Skeletal muscle tissue (tissue), 4 donors: ENCODE results near the gene CEND1. TPM values are rescaled to one million over a fixed set of nuclear protein-coding genes. Genes with fewer than 3 reads are reported as not detected.

Experiments
- H3K27ac ChIP-seq: one replicate; pipeline ENCODE4 v1.7.0; 2013; ENCODE audit warnings: mild to moderate bottlenecking, low read depth, low read length, inconsistent platforms
- H3K27me3 ChIP-seq, 3 donors: one replicate each; pipeline ENCODE4 v1.7.0; 2013; ENCODE audit warnings: low read length in 3 of 3; ENCODE audit not compliant: control insufficient read depth in 3 of 3, insufficient read depth in 3 of 3
- H3K36me3 ChIP-seq, 3 donors: one replicate each; pipeline ENCODE4 v1.7.0; 2013; ENCODE audit warnings: low read length in 3 of 3; ENCODE audit not compliant: control insufficient read depth in 3 of 3, insufficient read depth in 3 of 3
- H3K4me1 ChIP-seq, 3 donors: one replicate each; pipeline ENCODE4 v1.7.0; 2013; ENCODE audit warnings: low read length in 3 of 3, mild to moderate bottlenecking in 3 of 3; ENCODE audit not compliant: control insufficient read depth in 3 of 3, insufficient read depth in 3 of 3
- H3K4me3 ChIP-seq, 3 donors: one replicate each; pipeline ENCODE4 v1.7.0; 2013; ENCODE audit warnings: low read length in 3 of 3
- H3K9ac ChIP-seq, 3 donors: one replicate each; pipeline ENCODE4 v1.7.0; 2013; ENCODE audit warnings: low read length in 3 of 3, mild to moderate bottlenecking in 3 of 3, moderate library complexity in 2 of 3, low read depth in 1 of 3
- H3K9me3 ChIP-seq, 3 donors: one replicate each; pipeline ENCODE4 v1.7.0; 2013; ENCODE audit warnings: low read length in 3 of 3; ENCODE audit not compliant: control insufficient read depth in 3 of 3
- total RNA-seq: library from RNA; depleted of rRNA; stranded (reverse); fragments of >200 nt; gene quantifications from one replicate; pipeline ENCODE4 v1.2.3, GENCODE V29; 2014
- donor health status: Osteomylitis.

The CEND1 gene
- total RNA-seq, 1 donor from 2014 or later, result not detected

- peaks cover 9 to 38% (median 17%) of the 10 kb centered on the region in 3 donors for H3K36me3 ChIP-seq
- H3K4me1 ChIP-seq, result peaks cover 17 to 24% (median 19%) of the 10 kb centered on the region in 3 donors
- H3K4me3 ChIP-seq, result no peak overlapping the region
- H3K27ac ChIP-seq, result no peak overlapping the region
- H3K9ac ChIP-seq, result no peak overlapping the region
- H3K27me3 ChIP-seq, result no peaks in the 10 kb centered on the region
- H3K9me3 ChIP-seq, result no peaks in the 10 kb centered on the region
These were observed 13.5 kb upstream of the CEND1 start for GRCh38 chr11:803467-803742.

- Histone ChIP-seq H3K27ac (no peak overlapping the region), H3K4me1 (peaks cover 16 to 24% (median 19%) of the 10 kb centered on the region in 3 donors), H3K4me3 (no peak overlapping the region), H3K9me3 (no peaks in the 10 kb centered on the region), H3K36me3 (peaks cover 9 to 38% (median 17%) of the 10 kb centered on the region in 3 donors), H3K27me3 (no peaks in the 10 kb centered on the region), H3K9ac (no peak overlapping the region)
These were observed 13.0 kb upstream of the CEND1 start for GRCh38 chr11:802693-803466.

DNA sequence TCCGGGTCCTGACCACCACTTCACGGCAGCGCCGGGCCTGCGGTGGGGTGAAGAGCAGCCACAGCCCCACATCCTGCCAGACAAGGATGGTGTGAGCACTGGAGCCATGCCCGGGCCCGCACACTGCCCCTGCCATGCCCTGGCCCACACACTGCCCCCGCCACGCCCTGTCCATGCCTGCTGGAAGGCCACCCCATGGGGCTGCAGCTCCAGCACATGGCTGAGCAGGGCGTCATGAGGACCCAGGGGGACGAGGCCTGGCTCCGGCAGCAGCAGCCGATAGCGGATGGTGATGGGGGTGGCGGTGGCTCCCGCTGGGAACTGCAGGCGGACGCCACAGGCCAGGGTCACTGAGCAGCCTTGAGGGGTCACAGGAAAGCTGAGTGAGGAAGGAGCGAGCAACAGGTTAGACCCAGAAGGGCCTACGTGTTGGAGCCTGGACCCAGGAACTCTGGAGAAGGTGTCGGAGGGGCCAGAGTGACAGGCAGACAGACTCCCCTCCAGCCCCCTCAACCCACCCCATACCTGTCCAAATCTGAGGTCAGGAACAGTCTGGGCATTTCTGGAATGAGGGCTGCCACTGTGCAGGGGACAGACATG, 12.2 kb upstream of the CEND1 start:
- Histone ChIP-seq H3K4me3 (no peak overlapping the region), H3K9ac (no peak overlapping the region), H3K27me3 (peaks cover 0 to 2% (median 0%) of the 10 kb centered on the region in 3 donors), H3K27ac (no peak overlapping the region), H3K4me1 (peaks cover 22 to 32% (median 26%) of the 10 kb centered on the region in 3 donors), H3K9me3 (no peaks in the 10 kb centered on the region), H3K36me3 (peaks cover 9 to 38% (median 17%) of the 10 kb centered on the region in 3 donors)

DNA sequence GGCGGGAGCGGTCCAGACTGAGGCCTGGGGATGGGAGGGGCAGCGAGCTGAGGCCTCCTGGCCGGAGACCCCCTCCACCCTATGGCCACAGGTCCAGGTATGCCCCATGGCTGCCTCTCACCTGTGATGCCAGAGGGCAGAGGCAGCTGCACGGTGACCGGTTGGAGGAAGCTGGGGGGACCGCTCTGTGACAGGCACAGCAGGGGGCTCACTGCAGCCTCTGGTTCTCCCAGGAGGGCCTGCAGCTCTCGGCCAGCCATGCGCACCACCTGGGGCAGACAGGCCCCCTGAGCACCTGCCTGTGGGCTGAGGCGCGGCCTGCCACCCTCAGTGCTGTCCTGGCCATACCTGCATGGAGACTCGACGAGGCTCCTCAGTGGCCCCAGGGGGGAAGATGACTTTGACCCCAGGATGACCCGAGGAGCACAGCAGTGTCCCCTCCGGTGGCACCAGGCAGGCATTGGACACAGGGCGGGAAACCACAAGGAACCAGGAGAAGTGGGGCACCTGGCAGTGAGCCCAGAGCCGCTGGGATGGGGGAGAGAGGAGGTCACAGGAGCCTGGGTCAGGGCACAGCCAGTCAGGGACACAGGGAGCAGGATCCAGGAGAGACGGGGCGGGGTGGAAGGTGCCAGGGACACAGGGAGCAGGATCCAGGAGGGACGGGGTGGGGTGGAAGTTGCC, 11.3 kb upstream of the CEND1 start:
- Histone ChIP-seq H3K4me3 (no peak overlapping the region), H3K27me3 (peaks cover 0 to 10% (median 0%) of the 10 kb centered on the region in 3 donors), H3K27ac (no peak overlapping the region), H3K36me3 (peaks cover 9 to 38% (median 17%) of the 10 kb centered on the region in 3 donors), H3K9ac (no peak overlapping the region), H3K9me3 (no peaks in the 10 kb centered on the region), H3K4me1 (peaks cover 30 to 40% (median 35%) of the 10 kb centered on the region in 3 donors)

- no peak overlapping the region for H3K9ac ChIP-seq
- H3K4me1 ChIP-seq, result peaks cover 33 to 45% (median 39%) of the 10 kb centered on the region in 3 donors
- H3K9me3 ChIP-seq, result no peaks in the 10 kb centered on the region
- H3K4me3 ChIP-seq, result no peak overlapping the region
- H3K36me3 ChIP-seq, result peaks cover 9 to 38% (median 17%) of the 10 kb centered on the region in 3 donors
- H3K27me3 ChIP-seq, result peaks cover 0 to 14% (median 4%) of the 10 kb centered on the region in 3 donors
- H3K27ac ChIP-seq, result no peak overlapping the region
These were observed 10.6 kb upstream of the CEND1 start for GRCh38 chr11:800473-800872.

DNA sequence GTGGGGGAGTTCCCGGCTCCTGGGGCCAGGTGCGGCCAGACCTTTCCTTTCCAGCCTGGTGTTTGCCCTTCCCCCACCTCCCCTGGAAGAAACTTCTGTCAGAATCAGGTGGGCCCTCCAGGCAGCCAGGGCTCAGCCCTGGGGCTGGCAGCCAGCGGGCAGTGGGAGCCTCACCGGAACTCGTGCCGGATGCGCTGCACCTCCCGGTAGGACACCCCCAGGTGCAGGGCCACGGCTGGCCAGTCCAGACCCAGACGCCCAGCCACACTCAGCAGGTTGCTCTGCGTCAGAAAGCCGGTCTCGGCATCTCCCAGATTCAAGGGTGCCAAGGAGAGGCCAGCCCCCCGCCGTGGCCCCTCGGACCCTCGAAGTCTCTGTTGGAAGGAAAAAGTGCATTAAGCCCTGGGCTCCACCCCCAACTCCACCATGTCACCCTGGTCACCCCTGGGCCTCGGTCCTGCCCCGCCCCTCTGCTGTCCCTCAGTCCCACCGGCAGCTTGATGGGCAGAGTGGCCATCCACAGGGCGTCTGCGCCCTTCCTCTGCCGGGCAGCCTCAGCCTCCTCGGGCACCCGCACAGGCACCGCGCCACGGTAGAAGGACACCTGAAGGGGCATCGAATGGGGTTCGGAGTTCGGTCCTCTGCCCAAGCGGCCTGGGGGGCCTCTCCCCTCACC, 9.9 kb upstream of the CEND1 start:
- Histone ChIP-seq H3K4me3 (no peak overlapping the region), H3K4me1 (peaks cover 34 to 49% (median 42%) of the 10 kb centered on the region in 3 donors)

DNA sequence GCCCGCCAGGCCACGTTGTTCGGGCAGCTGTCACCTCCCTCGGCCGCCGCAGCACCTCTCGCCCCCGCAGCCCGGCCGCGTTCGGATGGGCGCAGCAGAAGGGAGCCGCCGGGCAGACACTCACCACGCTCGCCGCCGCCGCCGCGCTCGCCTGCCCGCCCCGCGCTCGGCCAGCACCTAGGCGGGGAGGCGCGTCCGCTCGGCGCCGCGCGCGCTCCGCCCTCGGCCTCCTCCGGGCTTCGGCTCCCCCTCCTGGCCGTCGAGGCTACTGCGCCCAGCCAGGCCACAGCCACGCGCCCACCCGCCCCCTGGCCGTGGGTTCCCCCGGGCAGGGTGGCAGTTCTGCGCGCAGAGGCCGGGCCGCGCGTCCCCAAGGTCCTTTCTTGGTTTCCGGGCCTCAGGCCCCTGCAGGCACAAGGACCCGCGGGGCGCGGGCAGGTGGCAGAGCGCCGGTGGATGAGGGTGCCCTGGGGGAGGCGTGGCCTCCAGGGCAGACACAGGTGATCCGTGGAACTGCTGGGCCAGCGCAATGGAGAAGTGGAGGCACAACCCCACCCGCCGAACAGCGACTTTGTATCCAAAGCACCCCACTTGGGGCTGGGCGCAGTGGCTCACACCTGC, 8.3 kb upstream of the CEND1 start, which contains the start of gene SLC25A22:
Gene SLC25A22 (minus strand): TSS at position 189 of the 621 bp plus-strand sequence. CDS start 3,275 bp downstream, outside the sequence.
- peak within 1 kb of the TSS; percentile 54 for H3K27ac ChIP-seq
- peak within 1 kb of the TSS in 2 of 3 donors; percentile 69 for H3K9ac ChIP-seq
- peaks cover 22 to 48% (median 33%) of the 10 kb centered on the region in 3 donors for H3K4me1 ChIP-seq
- peaks cover 3 to 29% (median 19%) of the 10 kb centered on the region in 3 donors for H3K27me3 ChIP-seq
- H3K36me3 ChIP-seq, result peaks cover 9 to 36% (median 17%) of the 10 kb centered on the region in 3 donors
- H3K9me3 ChIP-seq, result no peaks in the 10 kb centered on the region
- peak within 1 kb of the TSS; percentile 52 to 77 (median 59) for H3K4me3 ChIP-seq

More for the DNA sequence above, 9.9 kb upstream of the CEND1 start:
- Histone ChIP-seq H3K36me3 (peaks cover 9 to 38% (median 17%) of the 10 kb centered on the region in 3 donors), H3K27ac (no peak overlapping the region), H3K27me3 (peaks cover 3 to 15% (median 4%) of the 10 kb centered on the region in 3 donors), H3K9me3 (no peaks in the 10 kb centered on the region), H3K9ac (no peak overlapping the region)

DNA sequence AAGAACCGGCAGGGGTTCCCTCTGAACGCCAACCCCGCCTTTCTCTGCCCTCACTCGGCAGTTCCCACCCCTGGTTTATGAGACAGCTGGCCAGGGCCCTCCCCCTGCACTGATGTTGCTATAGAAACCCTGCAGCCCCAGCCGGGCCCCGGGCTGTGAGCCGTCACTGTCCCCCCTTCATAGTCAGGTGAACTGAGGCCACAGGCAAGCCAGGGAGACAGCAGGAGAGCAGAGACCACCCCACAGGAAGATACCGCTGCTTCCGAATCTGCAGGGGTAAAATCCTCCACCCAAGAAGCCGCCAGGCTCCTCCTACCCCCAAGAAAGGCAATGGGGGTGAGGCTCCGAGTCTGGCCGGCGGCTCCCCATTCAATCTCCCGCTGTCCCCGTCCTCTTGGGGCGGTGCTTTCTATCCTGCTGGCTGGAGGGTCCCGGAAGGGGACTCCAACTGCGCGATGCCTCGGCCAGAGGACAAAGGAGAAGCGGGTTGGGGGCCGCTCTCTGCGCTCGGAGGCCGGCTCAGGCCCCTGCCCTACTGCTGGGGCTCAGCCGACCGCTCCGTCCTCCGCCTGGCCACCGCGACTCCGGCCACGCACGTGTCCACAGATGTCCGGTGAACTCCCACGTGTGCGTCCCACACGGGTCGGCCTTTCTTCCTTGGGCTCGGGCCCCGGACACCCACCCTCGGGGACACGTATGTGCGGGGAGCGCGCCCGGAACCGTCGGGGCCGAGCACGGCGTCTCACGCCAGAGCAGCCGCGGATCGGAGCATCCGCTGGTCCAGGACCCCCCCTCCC, 7.6 kb upstream of the CEND1 start:
- peak overlapping the region; percentile 52 to 77 (median 59) for H3K4me3 ChIP-seq
- peak overlapping the region in 2 of 3 donors; percentile 69 for H3K9ac ChIP-seq
- peak overlapping the region; percentile 54 for H3K27ac ChIP-seq
- H3K27me3 ChIP-seq, result peaks cover 3 to 29% (median 22%) of the 10 kb centered on the region in 3 donors
- peaks cover 6 to 31% (median 13%) of the 10 kb centered on the region in 3 donors for H3K36me3 ChIP-seq
- H3K4me1 ChIP-seq, result peaks cover 22 to 43% (median 33%) of the 10 kb centered on the region in 3 donors
- no peaks in the 10 kb centered on the region for H3K9me3 ChIP-seq
